Measurements from ENCODE around the gene LUC7L3.

DNA sequence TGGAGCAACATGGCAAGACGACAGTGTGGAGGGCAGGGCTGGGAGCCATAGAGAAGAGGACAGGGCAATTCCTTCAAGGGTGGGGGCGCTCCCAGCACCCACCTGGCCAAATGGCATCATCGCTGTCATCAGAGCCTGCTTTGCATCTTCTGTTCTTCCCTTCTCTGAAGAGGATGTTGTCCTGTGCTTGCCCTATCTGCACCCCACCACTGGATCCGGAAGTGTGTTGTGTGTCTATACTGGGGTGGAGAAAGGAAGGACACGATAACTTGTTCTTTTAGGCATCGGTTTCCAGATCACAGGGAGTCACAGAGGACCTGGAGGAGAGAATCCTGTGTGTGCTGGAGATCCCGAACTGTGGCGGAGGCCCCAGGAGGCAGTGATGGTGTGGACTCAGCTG, 73.6 kb downstream of the LUC7L3 start:
- no peak for TF ChIP-seq EZH2 (optimal IDR thresholded peaks at IDR 0.05; ENCODE audit: low read depth, low read length)
- TF ChIP-seq, protein P1, sequence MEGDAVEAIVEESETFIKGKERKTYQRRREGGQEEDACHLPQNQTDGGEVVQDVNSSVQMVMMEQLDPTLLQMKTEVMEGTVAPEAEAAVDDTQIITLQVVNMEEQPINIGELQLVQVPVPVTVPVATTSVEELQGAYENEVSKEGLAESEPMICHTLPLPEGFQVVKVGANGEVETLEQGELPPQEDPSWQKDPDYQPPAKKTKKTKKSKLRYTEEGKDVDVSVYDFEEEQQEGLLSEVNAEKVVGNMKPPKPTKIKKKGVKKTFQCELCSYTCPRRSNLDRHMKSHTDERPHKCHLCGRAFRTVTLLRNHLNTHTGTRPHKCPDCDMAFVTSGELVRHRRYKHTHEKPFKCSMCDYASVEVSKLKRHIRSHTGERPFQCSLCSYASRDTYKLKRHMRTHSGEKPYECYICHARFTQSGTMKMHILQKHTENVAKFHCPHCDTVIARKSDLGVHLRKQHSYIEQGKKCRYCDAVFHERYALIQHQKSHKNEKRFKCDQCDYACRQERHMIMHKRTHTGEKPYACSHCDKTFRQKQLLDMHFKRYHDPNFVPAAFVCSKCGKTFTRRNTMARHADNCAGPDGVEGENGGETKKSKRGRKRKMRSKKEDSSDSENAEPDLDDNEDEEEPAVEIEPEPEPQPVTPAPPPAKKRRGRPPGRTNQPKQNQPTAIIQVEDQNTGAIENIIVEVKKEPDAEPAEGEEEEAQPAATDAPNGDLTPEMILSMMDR (IDR thresholded peaks at IDR 0.05; ENCODE audit: low read length) = no peak

Measured in MM.1S (cell line).